Uterus (tissue), 4 donors: ENCODE measurements around the gene PVR. TPM values are rescaled to one million over a fixed set of nuclear protein-coding genes. Genes with fewer than 3 reads are reported as not detected.
A peak's percentile ranks its signal among the peaks of the same experiment; 100 is the strongest.

Experiments used
- DNase-seq, 2 donors: peaks; one replicate each; pipeline ENCODE4 v3.0.0-alpha.2; 2019 to 2020
- H3K27ac ChIP-seq, 2 donors: fragments of 200-600 bp; sonication (generic); 1 replicate in 1 of 2; 2 replicates in 1 of 2; pipeline ENCODE4 v1.5.1; 2016 to 2018
- H3K27me3 ChIP-seq, 2 donors: fragments of 200-600 bp; sonication (generic); one replicate each; pipeline ENCODE4 v1.5.1; 2018 to 2019; ENCODE audit warnings: control low read depth in 1 of 2
- H3K36me3 ChIP-seq, 2 donors: fragments of 200-600 bp; sonication (generic); one replicate each; pipeline ENCODE4 v1.5.1; 2019; ENCODE audit warnings: control low read depth in 1 of 2
- H3K4me1 ChIP-seq, 2 donors: fragments of 200-600 bp; sonication (generic); one replicate each; pipeline ENCODE4 v1.5.1; 2018 to 2019; ENCODE audit warnings: control low read depth in 1 of 2
- H3K4me3 ChIP-seq, 2 donors: fragments of 200-600 bp; sonication (generic); 1 replicate in 1 of 2; 2 replicates in 1 of 2; pipeline ENCODE4 v1.5.1; 2018 to 2019; ENCODE audit warnings: mild to moderate bottlenecking in 1 of 2
- H3K9me3 ChIP-seq, 2 donors: fragments of 200-600 bp; sonication (generic); one replicate each; pipeline ENCODE4 v1.5.1; 2019; ENCODE audit warnings: control low read depth in 1 of 2
- POLR2A ChIP-seq, 2 donors: fragments of 450-650 bp; IDR thresholded peaks; one replicate each; pipeline ENCODE4 v1.6.1; 2016; ENCODE audit warnings: antibody characterized with exemption in 2 of 2, mild to moderate bottlenecking in 1 of 2, moderate library complexity in 1 of 2
- intact Hi-C: fragments of 100-400 bp; cut with DNase I; formaldehyde crosslinking; loops from one replicate; pipeline ENCODE4 v1.15.1; 2023; ENCODE audit warnings: low total_unique reads
- total RNA-seq, 4 donors: library from RNA; depleted of rRNA in 3 of 4; stranded (reverse); fragments of >200 nt in 3 of 4; gene quantifications; one replicate each; pipeline versions ENCODE4 v1.1.0 to v1.2.4, GENCODE V29; 2014 to 2023
- TF ChIP-seq, protein P1 (sequence below), 4 experiments: fragments of 200-600 bp in 2 of 4; fragments of 450-650 bp in 2 of 4; sonication (generic) in 2 of 4; IDR thresholded peaks; one replicate each; pipeline ENCODE4 v1.5.1; 2016 to 2019; ENCODE audit warnings: antibody characterized with exemption in 4 of 4, mild to moderate bottlenecking in 2 of 4, moderate library complexity in 1 of 4
- donor health status: DM: yes; HTN: yes; CAD: no.

Gene PVR
- total RNA-seq, 4 donors from 2014 or later = 7.9 to 45.3 (median 28.0) TPM

DNA sequence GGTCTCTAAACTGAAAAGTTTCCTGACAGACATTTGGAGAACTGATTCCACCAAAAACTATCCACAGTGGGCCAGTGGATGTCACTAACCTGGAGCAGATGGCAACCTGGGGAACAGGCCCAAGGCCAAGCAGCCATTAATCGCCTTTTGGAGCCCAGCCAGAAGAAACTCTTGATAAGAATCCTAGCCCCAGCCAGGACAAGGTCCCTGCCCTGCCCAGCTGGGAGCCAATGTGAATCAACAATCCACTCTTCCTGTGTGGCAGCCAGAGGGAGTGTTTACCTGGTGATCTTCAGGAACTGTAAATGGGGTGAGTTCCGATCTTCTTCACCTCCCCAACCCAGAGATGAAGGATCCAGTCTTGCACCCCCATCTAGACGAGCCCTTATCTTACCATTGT, 44.8 kb upstream of the PVR start:
- Histone ChIP-seq H3K27me3 (no peaks in the 10 kb centered on the region), H3K4me1 (no peaks in the 10 kb centered on the region), H3K4me3 (no peak overlapping the region), H3K36me3 (no peaks in the 10 kb centered on the region), H3K27ac (no peak overlapping the region), H3K9me3 (no peaks in the 10 kb centered on the region)
- intact Hi-C loops = no loop called here
- no peak for TF ChIP-seq POLR2A (IDR thresholded peaks at IDR 0.05)
- TF ChIP-seq, protein P1, sequence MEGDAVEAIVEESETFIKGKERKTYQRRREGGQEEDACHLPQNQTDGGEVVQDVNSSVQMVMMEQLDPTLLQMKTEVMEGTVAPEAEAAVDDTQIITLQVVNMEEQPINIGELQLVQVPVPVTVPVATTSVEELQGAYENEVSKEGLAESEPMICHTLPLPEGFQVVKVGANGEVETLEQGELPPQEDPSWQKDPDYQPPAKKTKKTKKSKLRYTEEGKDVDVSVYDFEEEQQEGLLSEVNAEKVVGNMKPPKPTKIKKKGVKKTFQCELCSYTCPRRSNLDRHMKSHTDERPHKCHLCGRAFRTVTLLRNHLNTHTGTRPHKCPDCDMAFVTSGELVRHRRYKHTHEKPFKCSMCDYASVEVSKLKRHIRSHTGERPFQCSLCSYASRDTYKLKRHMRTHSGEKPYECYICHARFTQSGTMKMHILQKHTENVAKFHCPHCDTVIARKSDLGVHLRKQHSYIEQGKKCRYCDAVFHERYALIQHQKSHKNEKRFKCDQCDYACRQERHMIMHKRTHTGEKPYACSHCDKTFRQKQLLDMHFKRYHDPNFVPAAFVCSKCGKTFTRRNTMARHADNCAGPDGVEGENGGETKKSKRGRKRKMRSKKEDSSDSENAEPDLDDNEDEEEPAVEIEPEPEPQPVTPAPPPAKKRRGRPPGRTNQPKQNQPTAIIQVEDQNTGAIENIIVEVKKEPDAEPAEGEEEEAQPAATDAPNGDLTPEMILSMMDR (IDR thresholded peaks at IDR 0.05) = no peak
- DNase-seq = no peak

- no peak overlapping the region for H3K4me3 ChIP-seq
- no peaks in the 10 kb centered on the region for H3K36me3 ChIP-seq
- H3K27ac ChIP-seq = no peak overlapping the region
- no peaks in the 10 kb centered on the region for H3K4me1 ChIP-seq
- intact Hi-C loops = no loop called here
- DNase-seq = no peak
- H3K27me3 ChIP-seq = no peaks in the 10 kb centered on the region
- H3K9me3 ChIP-seq = no peaks in the 10 kb centered on the region
- TF ChIP-seq, protein P1 (IDR thresholded peaks at IDR 0.05) = no peak
- no peak for TF ChIP-seq POLR2A (IDR thresholded peaks at IDR 0.05)
These were observed 43.2 kb upstream of the PVR start for GRCh38 chr19:44600466-44600865.

GRCh38 chr19:44602081-44602480, 41.6 kb upstream of the PVR start:
- H3K27me3 ChIP-seq = no peaks in the 10 kb centered on the region
- TF ChIP-seq POLR2A (IDR thresholded peaks at IDR 0.05) = no peak
- TF ChIP-seq, protein P1 (IDR thresholded peaks at IDR 0.05) = no peak
- no peaks in the 10 kb centered on the region for H3K9me3 ChIP-seq
- no peak for DNase-seq
- no peaks in the 10 kb centered on the region for H3K36me3 ChIP-seq
- no peak overlapping the region for H3K27ac ChIP-seq
- no peaks in the 10 kb centered on the region for H3K4me1 ChIP-seq
- intact Hi-C loops = no loop called here
- H3K4me3 ChIP-seq = no peak overlapping the region

- Histone ChIP-seq H3K4me3 (no peak overlapping the region), H3K4me1 (no peaks in the 10 kb centered on the region), H3K27ac (no peak overlapping the region), H3K36me3 (no peaks in the 10 kb centered on the region), H3K9me3 (no peaks in the 10 kb centered on the region), H3K27me3 (no peaks in the 10 kb centered on the region)
- intact Hi-C loops = no loop called here
- no peak for TF ChIP-seq POLR2A (IDR thresholded peaks at IDR 0.05)
- TF ChIP-seq, protein P1 (IDR thresholded peaks at IDR 0.05) = no peak
- peak in 1 of 2 donors; percentile 27 for DNase-seq
These were observed 40.3 kb upstream of the PVR start for GRCh38 chr19:44603201-44603945.

GRCh38 chr19:44604241-44604640, 39.5 kb upstream of the PVR start:
- Histone ChIP-seq H3K4me3 (no peak overlapping the region), H3K36me3 (no peaks in the 10 kb centered on the region), H3K27me3 (no peaks in the 10 kb centered on the region), H3K27ac (no peak overlapping the region), H3K4me1 (no peaks in the 10 kb centered on the region), H3K9me3 (no peaks in the 10 kb centered on the region)
- DNase-seq = no peak
- TF ChIP-seq, protein P1 (IDR thresholded peaks at IDR 0.05) = no peak
- no peak for TF ChIP-seq POLR2A (IDR thresholded peaks at IDR 0.05)
- intact Hi-C loops = no loop called here
